ENCODE data around the gene L3MBTL3. TPM values are rescaled to one million over a fixed set of nuclear protein-coding genes. Genes with fewer than 3 reads are reported as not detected.

The L3MBTL3 gene
- total RNA-seq, 1 experiment from 2014 or later: 31.5 TPM

DNA sequence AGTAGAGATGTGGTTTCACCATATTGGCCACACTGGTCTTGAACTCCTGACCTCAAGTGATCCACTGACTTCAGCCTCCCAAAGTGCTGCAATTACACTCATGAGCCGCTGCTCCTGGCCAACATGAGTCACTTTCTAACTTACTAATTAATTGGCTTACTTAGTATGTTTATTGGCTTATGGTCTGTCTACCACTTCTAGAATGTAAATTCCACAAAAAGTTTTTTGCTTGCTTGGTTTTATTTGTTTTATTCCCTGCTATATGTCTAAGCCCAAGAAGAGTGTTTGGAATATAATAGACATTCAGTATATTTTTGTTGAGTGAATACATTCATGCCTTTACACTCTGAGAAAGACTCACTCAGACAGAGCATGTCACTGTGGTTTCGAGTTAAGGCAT lies 118.4 kb downstream of the L3MBTL3 start:
- TF ChIP-seq ZNF274 (IDR thresholded peaks at IDR 0.05; ENCODE audit: low read depth, low read length): no peak
- no peak for TF ChIP-seq POLR2AphosphoS5 (IDR thresholded peaks at IDR 0.05; ENCODE audit: low read depth, low read length)
- no peak for TF ChIP-seq EZH2phosphoT487 (IDR thresholded peaks at IDR 0.05; ENCODE audit: borderline replicate concordance)
- TF ChIP-seq, protein P1, sequence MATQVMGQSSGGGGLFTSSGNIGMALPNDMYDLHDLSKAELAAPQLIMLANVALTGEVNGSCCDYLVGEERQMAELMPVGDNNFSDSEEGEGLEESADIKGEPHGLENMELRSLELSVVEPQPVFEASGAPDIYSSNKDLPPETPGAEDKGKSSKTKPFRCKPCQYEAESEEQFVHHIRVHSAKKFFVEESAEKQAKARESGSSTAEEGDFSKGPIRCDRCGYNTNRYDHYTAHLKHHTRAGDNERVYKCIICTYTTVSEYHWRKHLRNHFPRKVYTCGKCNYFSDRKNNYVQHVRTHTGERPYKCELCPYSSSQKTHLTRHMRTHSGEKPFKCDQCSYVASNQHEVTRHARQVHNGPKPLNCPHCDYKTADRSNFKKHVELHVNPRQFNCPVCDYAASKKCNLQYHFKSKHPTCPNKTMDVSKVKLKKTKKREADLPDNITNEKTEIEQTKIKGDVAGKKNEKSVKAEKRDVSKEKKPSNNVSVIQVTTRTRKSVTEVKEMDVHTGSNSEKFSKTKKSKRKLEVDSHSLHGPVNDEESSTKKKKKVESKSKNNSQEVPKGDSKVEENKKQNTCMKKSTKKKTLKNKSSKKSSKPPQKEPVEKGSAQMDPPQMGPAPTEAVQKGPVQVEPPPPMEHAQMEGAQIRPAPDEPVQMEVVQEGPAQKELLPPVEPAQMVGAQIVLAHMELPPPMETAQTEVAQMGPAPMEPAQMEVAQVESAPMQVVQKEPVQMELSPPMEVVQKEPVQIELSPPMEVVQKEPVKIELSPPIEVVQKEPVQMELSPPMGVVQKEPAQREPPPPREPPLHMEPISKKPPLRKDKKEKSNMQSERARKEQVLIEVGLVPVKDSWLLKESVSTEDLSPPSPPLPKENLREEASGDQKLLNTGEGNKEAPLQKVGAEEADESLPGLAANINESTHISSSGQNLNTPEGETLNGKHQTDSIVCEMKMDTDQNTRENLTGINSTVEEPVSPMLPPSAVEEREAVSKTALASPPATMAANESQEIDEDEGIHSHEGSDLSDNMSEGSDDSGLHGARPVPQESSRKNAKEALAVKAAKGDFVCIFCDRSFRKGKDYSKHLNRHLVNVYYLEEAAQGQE (IDR thresholded peaks at IDR 0.05; ENCODE audit: low read depth): no peak
- no peak for TF ChIP-seq ZFX (IDR thresholded peaks at IDR 0.05)
- TF ChIP-seq CBX3 (IDR thresholded peaks at IDR 0.05; ENCODE audit: low read depth): no peak
- TF ChIP-seq TCF7L2 (IDR thresholded peaks at IDR 0.05; ENCODE audit: borderline replicate concordance, extremely low read depth, insufficient read depth, insufficient read length): no peak
- BruUV-seq (replicated peaks): no TSS peak
- H3K9me2 ChIP-seq (ENCODE audit: insufficient read depth): no peaks in the 10 kb centered on the region
- ChIA-PET CTCF (no interaction called here), RAD21 (ENCODE audit: low non-redundant PET in 1 of 2, low total read pairs in 2 of 2, uncharacterized antibody in 2 of 2, unreplicated experiment in 2 of 2) (no interaction called here), POLR2A (no interaction called here)
- H3K4me2 ChIP-seq (ENCODE audit: low read length): no peak overlapping the region
- peaks cover 0 to 11% of the 10 kb centered on the region in 2 experiments; a peak in 2 of 4 replicates for H3K36me3 ChIP-seq (ENCODE audit: control insufficient read depth in 1 of 2, insufficient read depth in 2 of 2, low read length in 2 of 2)
- H3K27ac ChIP-seq (ENCODE audit: low read depth, low read length): no peak overlapping the region
- H4K20me1 ChIP-seq (ENCODE audit: insufficient read depth): no peaks in the 10 kb centered on the region
- DNase-seq (ENCODE audit: low read depth, low spot score) (no peak), ATAC-seq (no peak)
- H2AFZ ChIP-seq (ENCODE audit: low read depth, low read length, poor library complexity, severe bottlenecking): no peak overlapping the region
- H3K4me3 ChIP-seq (replicated peaks in 1 of 2; ENCODE audit: low read depth in 1 of 2, low read length in 2 of 2): no peak overlapping the region
- no peaks in the 10 kb centered on the region for H3K27me3 ChIP-seq (ENCODE audit: insufficient read depth, low read length)
- no peaks in the 10 kb centered on the region for H3K4me1 ChIP-seq (ENCODE audit: control insufficient read depth in 1 of 2, insufficient read depth in 2 of 2, low read length in 2 of 2)
- intact Hi-C loops (cut with micrococcal nuclease): no loop called here
- H3K79me2 ChIP-seq (ENCODE audit: insufficient read depth, low read length): no peaks in the 10 kb centered on the region
- H3K9ac ChIP-seq (ENCODE audit: low read length): no peak overlapping the region
- no peaks in the 10 kb centered on the region for H3K9me3 ChIP-seq (ENCODE audit: control insufficient read depth in 1 of 2, insufficient read depth in 1 of 2, low read depth in 1 of 2, low read length in 2 of 2)

Measured in HCT116 (cell line).